H9 (cell line): ENCODE results near the gene ARSG. TPM values are rescaled to one million over a fixed set of nuclear protein-coding genes. Genes with fewer than 3 reads are reported as not detected.

Experiments
- DNase-seq: peaks from one replicate; pipeline ENCODE4 v3.0.0-alpha.2; 2017
- H2AFZ ChIP-seq: one replicate; pipeline ENCODE4 v1.6.1; 2013; ENCODE audit warnings: mild to moderate bottlenecking, low read length, control low read depth, moderate library complexity
- H2AK5ac ChIP-seq: 2 replicates; pipeline ENCODE4 v1.6.1; 2013; ENCODE audit warnings: low read length, control low read depth, mixed read lengths; ENCODE audit not compliant: insufficient read length
- H2BK120ac ChIP-seq: one replicate; pipeline ENCODE4 v1.6.1; 2013; ENCODE audit warnings: low read depth, mild to moderate bottlenecking, low read length, control low read depth, inconsistent platforms; ENCODE audit not compliant: poor library complexity, severe bottlenecking
- H2BK12ac ChIP-seq: 2 replicates; pipeline ENCODE4 v1.6.1; 2013; ENCODE audit warnings: low read length, control low read depth, mixed read lengths, low read depth; ENCODE audit not compliant: insufficient read length
- H2BK15ac ChIP-seq: 2 replicates; pipeline ENCODE4 v1.6.1; 2013; ENCODE audit warnings: low read depth, low read length, control low read depth
- H2BK20ac ChIP-seq: one replicate; pipeline ENCODE4 v1.6.1; 2013; ENCODE audit warnings: low read depth, mild to moderate bottlenecking, low read length, control low read depth, inconsistent platforms; ENCODE audit not compliant: poor library complexity, severe bottlenecking
- H2BK5ac ChIP-seq: 2 replicates; pipeline ENCODE4 v1.6.1; 2013; ENCODE audit warnings: low read length, control low read depth, mixed read lengths; ENCODE audit not compliant: insufficient read length
- H3K14ac ChIP-seq: 2 replicates; pipeline ENCODE4 v1.6.1; 2013; ENCODE audit warnings: low read length, control low read depth; ENCODE audit not compliant: insufficient read depth
- H3K18ac ChIP-seq: 2 replicates; pipeline ENCODE4 v1.6.1; 2013; ENCODE audit warnings: low read depth, mild to moderate bottlenecking, mixed read lengths, low read length, control low read depth; ENCODE audit not compliant: insufficient read length
- H3K23ac ChIP-seq: 2 replicates; pipeline ENCODE4 v1.6.1; 2013; ENCODE audit warnings: low read length, control low read depth, mixed read lengths, low read depth; ENCODE audit not compliant: insufficient read length
- H3K23me2 ChIP-seq: 2 replicates; pipeline ENCODE4 v1.6.1; 2013; ENCODE audit warnings: low read depth, mild to moderate bottlenecking, mixed read lengths, low read length, control low read depth; ENCODE audit not compliant: insufficient read length, poor library complexity, severe bottlenecking
- H3K27ac ChIP-seq: 2 replicates; pipeline ENCODE4 v1.5.1; 2013; ENCODE audit warnings: low read length, control low read depth, mixed read lengths, low read depth; ENCODE audit not compliant: insufficient read length
- H3K27me3 ChIP-seq: 2 replicates; pipeline ENCODE4 v1.6.1; 2013; ENCODE audit warnings: low read length, control low read depth, inconsistent platforms; ENCODE audit not compliant: insufficient read depth
- H3K4ac ChIP-seq: 2 replicates; pipeline ENCODE4 v1.6.1; 2013; ENCODE audit warnings: low read depth, mild to moderate bottlenecking, control low read depth, inconsistent platforms, low read length, moderate library complexity
- H3K4me1 ChIP-seq: 2 replicates; pipeline ENCODE4 v1.6.1; 2013; ENCODE audit warnings: low read length, control low read depth, inconsistent platforms; ENCODE audit not compliant: insufficient read depth
- H3K4me2 ChIP-seq: 2 replicates; pipeline ENCODE4 v1.6.1; 2013; ENCODE audit warnings: low read length, control low read depth, mixed read lengths; ENCODE audit not compliant: insufficient read length, insufficient read depth
- H3K56ac ChIP-seq: 2 replicates; pipeline ENCODE4 v1.6.1; 2013; ENCODE audit warnings: low read depth, mild to moderate bottlenecking, mixed read lengths, low read length, control low read depth; ENCODE audit not compliant: insufficient read length
- H3K79me1 ChIP-seq: 2 replicates; pipeline ENCODE4 v1.6.1; 2013; ENCODE audit warnings: low read depth, mild to moderate bottlenecking, moderate library complexity, low read length, control low read depth, inconsistent platforms; ENCODE audit not compliant: insufficient read depth, poor library complexity, severe bottlenecking
- H3K79me2 ChIP-seq: 2 replicates; pipeline ENCODE4 v1.6.1; 2013; ENCODE audit warnings: low read length, control low read depth, inconsistent platforms; ENCODE audit not compliant: insufficient read depth
- H3K9ac ChIP-seq: 2 replicates; pipeline ENCODE4 v1.6.1; 2013; ENCODE audit warnings: low read length, control low read depth, mixed read lengths; ENCODE audit not compliant: insufficient read length; ENCODE audit errors: extremely low read depth
- H3K9me3 ChIP-seq: one replicate; pipeline ENCODE4 v1.6.1; 2013; ENCODE audit warnings: low read depth, low read length, inconsistent platforms; ENCODE audit not compliant: control insufficient read depth
- H3T11ph ChIP-seq: one replicate; pipeline ENCODE4 v1.6.1; 2013; ENCODE audit warnings: mild to moderate bottlenecking, low read length, control low read depth, inconsistent platforms
- H4K20me1 ChIP-seq: one replicate; pipeline ENCODE4 v1.6.1; 2013; ENCODE audit not compliant: control insufficient read depth, insufficient read length, insufficient read depth
- H4K5ac ChIP-seq: 2 replicates; pipeline ENCODE4 v1.6.1; 2013; ENCODE audit warnings: low read depth, mild to moderate bottlenecking, mixed read lengths, low read length, control low read depth; ENCODE audit not compliant: insufficient read length
- H4K8ac ChIP-seq: replicated peaks from 2 replicates; pipeline ENCODE4 v1.6.1; 2013; ENCODE audit warnings: low read length, control low read depth, mixed read lengths, low read depth; ENCODE audit not compliant: insufficient read length
- H4K91ac ChIP-seq: 2 replicates; pipeline ENCODE4 v1.6.1; 2013; ENCODE audit warnings: low read depth, mild to moderate bottlenecking, moderate library complexity, mixed read lengths, low read length, control low read depth; ENCODE audit not compliant: insufficient read length
- H3K27ac Mint-ChIP-seq, 3 experiments: 2 replicates in 2 of 3; 3 replicates in 1 of 3; pipeline ENCODE4 v1.8.0; 2020 to 2021; ENCODE audit warnings: mixed read lengths in 3 of 3, mild to moderate bottlenecking in 1 of 3, moderate library complexity in 1 of 3
- H3K27me3 Mint-ChIP-seq: 2 replicates; pipeline ENCODE4 v1.8.0; 2021; ENCODE audit warnings: low read depth, mild to moderate bottlenecking, moderate library complexity, mixed read lengths
- H3K36me3 Mint-ChIP-seq, 3 experiments: 2 replicates in 2 of 3; 3 replicates in 1 of 3; pipeline ENCODE4 v1.8.0; 2020 to 2021; ENCODE audit warnings: low read depth in 3 of 3, mixed read lengths in 3 of 3; ENCODE audit not compliant: insufficient read depth in 1 of 3
- H3K4me1 Mint-ChIP-seq, 2 experiments: 2 replicates each; pipeline ENCODE4 v1.8.0; 2020; ENCODE audit warnings: mixed read lengths in 2 of 2
- H3K4me3 Mint-ChIP-seq, 2 experiments: 2 replicates in 1 of 2; 3 replicates in 1 of 2; pipeline ENCODE4 v1.8.0; 2020 to 2021; ENCODE audit warnings: mild to moderate bottlenecking in 2 of 2, mixed read lengths in 2 of 2, moderate library complexity in 1 of 2
- H3K9me3 Mint-ChIP-seq, 2 experiments: 2 replicates in 1 of 2; 3 replicates in 1 of 2; pipeline ENCODE4 v1.8.0; 2020; ENCODE audit warnings: mild to moderate bottlenecking in 2 of 2, mixed read lengths in 2 of 2, moderate library complexity in 1 of 2
- WGBS: extraction: QIAGEN DNeasy Blood & Tissue Kit; methylation state at CpG from one replicate; pipeline ENCODE4 v1.1.7; 2013; ENCODE audit warnings: missing lambda C conversion rate, low lambda C conversion rate, mixed read lengths; ENCODE audit not compliant: insufficient read length; ENCODE audit errors: extremely low coverage; 5-methylcytosine and 5-hydroxymethylcytosine counted together
- total RNA-seq: library from RNA; stranded (reverse); gene quantifications from 2 replicates; pipeline ENCODE4 v1.2.1, GENCODE V29; 2021
- TF ChIP-seq, protein P1 (sequence below): fragments of 200-600 bp; sonication (generic); conservative IDR thresholded peaks from 3 replicates; pipeline ENCODE4 v1.8.0; 2021; ENCODE audit warnings: antibody characterized with exemption, mild to moderate bottlenecking

Gene ARSG
- total RNA-seq, 1 experiment from 2014 or later: 3.6 TPM

- H3K9ac ChIP-seq: no peak overlapping the region
- H3K4me2 ChIP-seq: no peak overlapping the region
- no peak overlapping the region for H3K18ac ChIP-seq
- H2BK120ac ChIP-seq: no peak overlapping the region
- no peaks in the 10 kb centered on the region for H3K79me1 ChIP-seq
- H2BK20ac ChIP-seq: no peak overlapping the region
- H3K14ac ChIP-seq: no peak overlapping the region
- H3K27me3 ChIP-seq: no peaks in the 10 kb centered on the region
- peaks cover 5 to 7% of the 10 kb centered on the region in 2 experiments; a peak in 4 of 5 replicates for H3K9me3 Mint-ChIP-seq
- no peak overlapping the region for H2AFZ ChIP-seq
- DNase-seq: peak; percentile 81
- no peak overlapping the region for H2BK5ac ChIP-seq
- H3T11ph ChIP-seq: no peak overlapping the region
- peaks cover 23 to 24% of the 10 kb centered on the region in 2 experiments for H3K4me1 Mint-ChIP-seq
- H2AK5ac ChIP-seq: no peak overlapping the region
- H3K4ac ChIP-seq: no peak overlapping the region
- TF ChIP-seq, protein P1, sequence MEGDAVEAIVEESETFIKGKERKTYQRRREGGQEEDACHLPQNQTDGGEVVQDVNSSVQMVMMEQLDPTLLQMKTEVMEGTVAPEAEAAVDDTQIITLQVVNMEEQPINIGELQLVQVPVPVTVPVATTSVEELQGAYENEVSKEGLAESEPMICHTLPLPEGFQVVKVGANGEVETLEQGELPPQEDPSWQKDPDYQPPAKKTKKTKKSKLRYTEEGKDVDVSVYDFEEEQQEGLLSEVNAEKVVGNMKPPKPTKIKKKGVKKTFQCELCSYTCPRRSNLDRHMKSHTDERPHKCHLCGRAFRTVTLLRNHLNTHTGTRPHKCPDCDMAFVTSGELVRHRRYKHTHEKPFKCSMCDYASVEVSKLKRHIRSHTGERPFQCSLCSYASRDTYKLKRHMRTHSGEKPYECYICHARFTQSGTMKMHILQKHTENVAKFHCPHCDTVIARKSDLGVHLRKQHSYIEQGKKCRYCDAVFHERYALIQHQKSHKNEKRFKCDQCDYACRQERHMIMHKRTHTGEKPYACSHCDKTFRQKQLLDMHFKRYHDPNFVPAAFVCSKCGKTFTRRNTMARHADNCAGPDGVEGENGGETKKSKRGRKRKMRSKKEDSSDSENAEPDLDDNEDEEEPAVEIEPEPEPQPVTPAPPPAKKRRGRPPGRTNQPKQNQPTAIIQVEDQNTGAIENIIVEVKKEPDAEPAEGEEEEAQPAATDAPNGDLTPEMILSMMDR: peak; percentile 82
- no peaks in the 10 kb centered on the region for H4K20me1 ChIP-seq
- H2BK12ac ChIP-seq: no peak overlapping the region
- no peak overlapping the region for H3K23ac ChIP-seq
- no peak overlapping the region for H3K27ac ChIP-seq
- H3K9me3 ChIP-seq: no peaks in the 10 kb centered on the region
- H3K4me3 Mint-ChIP-seq: no peak overlapping the region
- no peak overlapping the region for H3K56ac ChIP-seq
- no peak overlapping the region for H4K91ac ChIP-seq
- no peak overlapping the region for H4K8ac ChIP-seq
- peak overlapping the region in 1 of 3 experiments; percentile 58; a peak in 1 of 7 replicates for H3K27ac Mint-ChIP-seq
- peaks cover 3% of the 10 kb centered on the region for H3K27me3 Mint-ChIP-seq
- no peaks in the 10 kb centered on the region for H3K79me2 ChIP-seq
- no peak overlapping the region for H4K5ac ChIP-seq
- no peaks in the 10 kb centered on the region for H3K4me1 ChIP-seq
- no peak overlapping the region for H2BK15ac ChIP-seq
- H3K23me2 ChIP-seq: no peaks in the 10 kb centered on the region
- H3K36me3 Mint-ChIP-seq: peaks cover 0 to 6% (median 5%) of the 10 kb centered on the region in 3 experiments; a peak in 4 of 7 replicates
- no CpG with 5 or more reads among the region's 11 CpGs for WGBS
Observed at GRCh38 chr17:68398691-68399637, 107.7 kb downstream of the ARSG start.
